Activated naive CD8-positive, alpha-beta T cell treated with anti-CD3 and anti-CD28 coated beads, Interleukin-2, amount 50 U/mL, for 24 hours (primary cell): ENCODE measurements around the gene KLF12.

Source experiments
- ATAC-seq: fragments of 150-1000 bp; cut with Tn5 transposase; one replicate; pipeline ENCODE4 v1.10.0; 2021
- DNase-seq: peaks from one replicate; pipeline ENCODE4 v3.0.0; 2021
- H3K27ac Mint-ChIP-seq: one replicate; pipeline ENCODE4 v1.8.0; 2021; ENCODE audit warnings: mild to moderate bottlenecking, mixed read lengths
- H3K27me3 Mint-ChIP-seq: one replicate; pipeline ENCODE4 v1.8.0; 2021; ENCODE audit warnings: mixed read lengths
- H3K36me3 Mint-ChIP-seq: one replicate; pipeline ENCODE4 v1.8.0; 2021; ENCODE audit warnings: low read depth, mixed read lengths
- H3K4me1 Mint-ChIP-seq: one replicate; pipeline ENCODE4 v1.8.0; 2021; ENCODE audit warnings: mixed read lengths
- H3K4me3 Mint-ChIP-seq: one replicate; pipeline ENCODE4 v1.8.0; 2021; ENCODE audit warnings: mild to moderate bottlenecking, moderate library complexity, mixed read lengths
- H3K9me3 Mint-ChIP-seq: one replicate; pipeline ENCODE4 v1.8.0; 2021; ENCODE audit warnings: mixed read lengths

Gene KLF12

GRCh38 chr13:74128156-74128767 is 5.9 kb downstream of the KLF12 start:
- peaks cover 3% of the 10 kb centered on the region for H3K36me3 Mint-ChIP-seq
- no peaks in the 10 kb centered on the region for H3K27me3 Mint-ChIP-seq
- ATAC-seq (peak; percentile 65), DNase-seq (peak; percentile 50)
- H3K4me3 Mint-ChIP-seq: peak overlapping the region; percentile 50
- peaks cover 79% of the 10 kb centered on the region for H3K4me1 Mint-ChIP-seq
- H3K27ac Mint-ChIP-seq: peak overlapping the region; percentile 82
- no peaks in the 10 kb centered on the region for H3K9me3 Mint-ChIP-seq

- Mint-ChIP-seq H3K36me3 (peaks cover 36% of the 10 kb centered on the region), H3K27ac (peak overlapping the region; percentile 61), H3K4me1 (peaks cover 82% of the 10 kb centered on the region)
Observed at GRCh38 chr13:74118328-74118727, 15.9 kb downstream of the KLF12 start.

GRCh38 chr13:74117207-74117705 is 16.9 kb downstream of the KLF12 start:
- Mint-ChIP-seq H3K27ac (peak overlapping the region; percentile 79), H3K4me3 (no peak overlapping the region), H3K9me3 (peaks cover 26% of the 10 kb centered on the region), H3K36me3 (peaks cover 38% of the 10 kb centered on the region), H3K4me1 (peaks cover 85% of the 10 kb centered on the region), H3K27me3 (no peaks in the 10 kb centered on the region)
- ATAC-seq (peak; percentile 71), DNase-seq (no peak)

More at GRCh38 chr13:74118328-74118727, 15.9 kb downstream of the KLF12 start:
- Mint-ChIP-seq H3K4me3 (no peak overlapping the region), H3K9me3 (peaks cover 26% of the 10 kb centered on the region), H3K27me3 (no peaks in the 10 kb centered on the region)
- ATAC-seq: no peak
- DNase-seq: no peak

- Mint-ChIP-seq H3K36me3 (peaks cover 38% of the 10 kb centered on the region), H3K9me3 (peaks cover 18% of the 10 kb centered on the region), H3K4me3 (no peak overlapping the region), H3K27me3 (no peaks in the 10 kb centered on the region), H3K4me1 (peaks cover 85% of the 10 kb centered on the region), H3K27ac (peak overlapping the region; percentile 79)
- ATAC-seq (peak; percentile 62), DNase-seq (no peak)
Observed at GRCh38 chr13:74115133-74115532, 19.1 kb downstream of the KLF12 start.

GRCh38 chr13:74114641-74115040 is 19.6 kb downstream of the KLF12 start:
- Mint-ChIP-seq H3K36me3 (peaks cover 34% of the 10 kb centered on the region), H3K27me3 (no peaks in the 10 kb centered on the region), H3K9me3 (peaks cover 18% of the 10 kb centered on the region), H3K4me3 (no peak overlapping the region), H3K4me1 (peaks cover 90% of the 10 kb centered on the region), H3K27ac (peak overlapping the region; percentile 79)
- DNase-seq: no peak
- no peak for ATAC-seq

GRCh38 chr13:74114202-74114601 is 20.0 kb downstream of the KLF12 start:
- Mint-ChIP-seq H3K27me3 (no peaks in the 10 kb centered on the region), H3K9me3 (peaks cover 14% of the 10 kb centered on the region), H3K4me3 (no peak overlapping the region), H3K27ac (peak overlapping the region; percentile 33), H3K4me1 (peaks cover 88% of the 10 kb centered on the region), H3K36me3 (peaks cover 29% of the 10 kb centered on the region)
- no peak for ATAC-seq
- DNase-seq: no peak

GRCh38 chr13:74111901-74112824 is 22.0 kb downstream of the KLF12 start:
- Mint-ChIP-seq H3K36me3 (peaks cover 20% of the 10 kb centered on the region), H3K27me3 (no peaks in the 10 kb centered on the region), H3K4me1 (peaks cover 84% of the 10 kb centered on the region), H3K9me3 (peaks cover 7% of the 10 kb centered on the region), H3K27ac (no peak overlapping the region), H3K4me3 (no peak overlapping the region)
- DNase-seq (no peak), ATAC-seq (no peak)

GRCh38 chr13:74111399-74111798 is 22.8 kb downstream of the KLF12 start:
- peaks cover 82% of the 10 kb centered on the region for H3K4me1 Mint-ChIP-seq
- H3K9me3 Mint-ChIP-seq: peaks cover 7% of the 10 kb centered on the region
- H3K27me3 Mint-ChIP-seq: no peaks in the 10 kb centered on the region
- ATAC-seq: no peak
- H3K27ac Mint-ChIP-seq: no peak overlapping the region
- H3K4me3 Mint-ChIP-seq: no peak overlapping the region
- peaks cover 20% of the 10 kb centered on the region for H3K36me3 Mint-ChIP-seq
- DNase-seq: no peak

- DNase-seq: no peak
- H3K36me3 Mint-ChIP-seq: peaks cover 15% of the 10 kb centered on the region
- peak overlapping the region; percentile 11 for H3K27ac Mint-ChIP-seq
- peaks cover 7% of the 10 kb centered on the region for H3K9me3 Mint-ChIP-seq
- peaks cover 76% of the 10 kb centered on the region for H3K4me1 Mint-ChIP-seq
- no peak overlapping the region for H3K4me3 Mint-ChIP-seq
- no peaks in the 10 kb centered on the region for H3K27me3 Mint-ChIP-seq
- ATAC-seq: no peak
Observed at GRCh38 chr13:74110053-74110452, 24.2 kb downstream of the KLF12 start.

GRCh38 chr13:74107598-74107997 is 26.6 kb downstream of the KLF12 start:
- Mint-ChIP-seq H3K27me3 (no peaks in the 10 kb centered on the region), H3K9me3 (peaks cover 7% of the 10 kb centered on the region), H3K4me3 (no peak overlapping the region), H3K27ac (no peak overlapping the region), H3K4me1 (peaks cover 71% of the 10 kb centered on the region), H3K36me3 (peaks cover 15% of the 10 kb centered on the region)
- ATAC-seq (no peak), DNase-seq (no peak)

GRCh38 chr13:74105871-74106270 is 28.3 kb downstream of the KLF12 start:
- peaks cover 73% of the 10 kb centered on the region for H3K4me1 Mint-ChIP-seq
- H3K4me3 Mint-ChIP-seq: no peak overlapping the region
- H3K27ac Mint-ChIP-seq: peak overlapping the region; percentile 75

GRCh38 chr13:74104661-74105275 is 29.4 kb downstream of the KLF12 start:
- Mint-ChIP-seq H3K4me1 (peaks cover 68% of the 10 kb centered on the region), H3K4me3 (no peak overlapping the region), H3K36me3 (peaks cover 20% of the 10 kb centered on the region), H3K9me3 (peaks cover 15% of the 10 kb centered on the region), H3K27me3 (no peaks in the 10 kb centered on the region), H3K27ac (peak overlapping the region; percentile 43)
- DNase-seq (no peak), ATAC-seq (peak; percentile 59)

More at GRCh38 chr13:74105871-74106270, 28.3 kb downstream of the KLF12 start:
- DNase-seq (no peak), ATAC-seq (no peak)
- peaks cover 24% of the 10 kb centered on the region for H3K36me3 Mint-ChIP-seq
- peaks cover 15% of the 10 kb centered on the region for H3K9me3 Mint-ChIP-seq
- no peaks in the 10 kb centered on the region for H3K27me3 Mint-ChIP-seq

- DNase-seq: no peak
- H3K4me3 Mint-ChIP-seq: no peak overlapping the region
- H3K27ac Mint-ChIP-seq: peak overlapping the region; percentile 43
- peaks cover 72% of the 10 kb centered on the region for H3K4me1 Mint-ChIP-seq
- H3K27me3 Mint-ChIP-seq: no peaks in the 10 kb centered on the region
- peaks cover 20% of the 10 kb centered on the region for H3K36me3 Mint-ChIP-seq
- ATAC-seq: peak; percentile 33
- H3K9me3 Mint-ChIP-seq: peaks cover 15% of the 10 kb centered on the region
Observed at GRCh38 chr13:74103970-74104555, 30.1 kb downstream of the KLF12 start.

- Mint-ChIP-seq H3K27ac (no peak overlapping the region), H3K27me3 (no peaks in the 10 kb centered on the region), H3K9me3 (peaks cover 15% of the 10 kb centered on the region), H3K4me1 (peaks cover 71% of the 10 kb centered on the region), H3K4me3 (no peak overlapping the region), H3K36me3 (peaks cover 18% of the 10 kb centered on the region)
- DNase-seq (no peak), ATAC-seq (no peak)
Observed at GRCh38 chr13:74103196-74103595, 31.0 kb downstream of the KLF12 start.
